ENCODE measurements around the gene TAGAP. TPM values are rescaled to one million over a fixed set of nuclear protein-coding genes. Genes with fewer than 3 reads are reported as not detected.

TAGAP gene
- total RNA-seq, 1 donor from 2014 or later, result 9.2 TPM

GRCh38 chr6:159075506-159076228 is 30.9 kb upstream of the TAGAP start:
- no peak overlapping the region for H3K27ac ChIP-seq
- H3K36me3 ChIP-seq, result no peaks in the 10 kb centered on the region
- no peaks in the 10 kb centered on the region for H3K4me1 ChIP-seq
- no peaks in the 10 kb centered on the region for H3K9me3 ChIP-seq
- H3K4me3 ChIP-seq, result no peak overlapping the region
- H3K27me3 ChIP-seq, result no peaks in the 10 kb centered on the region
- intact Hi-C loops (cut with DNase I), result no loop called here
- DNase-seq (ENCODE audit: low spot score in 2 of 2), result peak in 1 of 2 donors; percentile 61
- TF ChIP-seq CTCF (IDR thresholded peaks at IDR 0.05), result no peak

GRCh38 chr6:159074876-159075275 is 30.1 kb upstream of the TAGAP start:
- intact Hi-C loops (cut with DNase I), result no loop called here
- Histone ChIP-seq H3K4me1 (no peaks in the 10 kb centered on the region), H3K27ac (no peak overlapping the region), H3K9me3 (no peaks in the 10 kb centered on the region), H3K27me3 (no peaks in the 10 kb centered on the region), H3K36me3 (no peaks in the 10 kb centered on the region), H3K4me3 (no peak overlapping the region)
- DNase-seq (ENCODE audit: low spot score in 2 of 2), result no peak
- no peak for TF ChIP-seq CTCF (IDR thresholded peaks at IDR 0.05)

- Histone ChIP-seq H3K4me3 (no peak overlapping the region), H3K27ac (no peak overlapping the region), H3K9me3 (no peaks in the 10 kb centered on the region), H3K36me3 (no peaks in the 10 kb centered on the region), H3K27me3 (no peaks in the 10 kb centered on the region), H3K4me1 (no peaks in the 10 kb centered on the region)
- no peak for DNase-seq (ENCODE audit: low spot score in 2 of 2)
- intact Hi-C loops (cut with DNase I), result no loop called here
- no peak for TF ChIP-seq CTCF (IDR thresholded peaks at IDR 0.05)
These were observed 29.4 kb upstream of the TAGAP start for GRCh38 chr6:159074120-159074684.

GRCh38 chr6:159071843-159072769 is 27.3 kb upstream of the TAGAP start:
- no peaks in the 10 kb centered on the region for H3K9me3 ChIP-seq
- no peaks in the 10 kb centered on the region for H3K4me1 ChIP-seq
- H3K36me3 ChIP-seq, result no peaks in the 10 kb centered on the region
- intact Hi-C loops (cut with DNase I), result no loop called here
- H3K4me3 ChIP-seq, result no peak overlapping the region
- TF ChIP-seq CTCF (IDR thresholded peaks at IDR 0.05), result no peak
- no peaks in the 10 kb centered on the region for H3K27me3 ChIP-seq
- H3K27ac ChIP-seq, result no peak overlapping the region
- no peak for DNase-seq (ENCODE audit: low spot score in 2 of 2)

- intact Hi-C loops (cut with DNase I), result no loop called here
- Histone ChIP-seq H3K27me3 (no peaks in the 10 kb centered on the region), H3K9me3 (no peaks in the 10 kb centered on the region), H3K4me1 (no peaks in the 10 kb centered on the region), H3K36me3 (no peaks in the 10 kb centered on the region), H3K27ac (no peak overlapping the region), H3K4me3 (no peak overlapping the region)
- TF ChIP-seq CTCF (IDR thresholded peaks at IDR 0.05), result no peak
- no peak for DNase-seq (ENCODE audit: low spot score in 2 of 2)
These were observed 24.2 kb upstream of the TAGAP start for GRCh38 chr6:159068904-159069578.

Data from ascending aorta (tissue), 2 donors.